ENCODE measurements around the gene GRAP.

The GRAP gene

DNA sequence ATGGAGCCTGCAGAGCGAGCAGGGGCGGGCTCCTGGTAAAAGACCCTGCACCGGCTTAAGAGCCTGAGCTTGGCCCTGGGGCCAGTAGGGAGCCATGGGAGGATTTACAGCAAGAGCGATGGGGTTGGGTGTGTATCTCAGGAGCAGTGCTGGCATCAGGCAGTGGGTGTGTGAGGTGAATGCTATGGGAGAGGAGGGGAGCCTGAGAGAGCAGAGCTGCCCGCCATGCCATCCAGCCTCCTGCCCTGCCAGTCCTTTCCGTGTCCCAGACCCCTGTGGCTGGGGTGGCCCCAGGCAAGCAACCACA, 65.5 kb downstream of the GRAP start:
- no peak for DNase-seq

DNA sequence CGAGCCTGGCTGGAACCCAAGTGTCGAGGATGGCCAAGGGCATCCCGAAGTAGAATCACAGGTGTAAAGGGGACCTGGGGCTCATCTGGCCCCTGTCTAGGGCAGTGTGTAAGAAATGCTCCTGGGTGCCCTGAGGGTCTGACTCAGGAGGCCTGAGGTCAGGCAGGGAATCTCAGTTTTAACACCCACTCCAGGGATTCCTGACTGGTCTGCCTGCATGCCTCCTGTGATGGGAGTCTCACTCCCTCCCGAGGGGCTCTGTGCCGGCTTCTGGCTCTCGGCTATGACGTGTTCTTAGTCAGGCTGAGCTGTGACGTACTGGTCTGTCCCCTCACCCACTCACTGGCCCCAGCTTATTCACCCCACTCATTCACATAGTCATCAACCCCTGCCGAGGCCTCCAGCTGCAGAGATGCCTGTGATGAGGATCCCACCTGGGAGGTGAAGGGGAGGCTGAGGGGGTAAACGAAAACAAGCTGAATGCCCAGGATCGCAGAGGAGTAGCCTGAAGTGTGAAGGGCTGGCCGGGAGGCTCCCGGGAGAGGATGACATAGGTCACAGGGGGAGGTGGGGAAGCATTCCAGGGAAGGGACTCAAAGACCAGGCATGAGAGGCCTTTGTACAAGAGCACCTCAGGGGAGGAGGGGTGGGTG, 65.9 kb downstream of the GRAP start:
- no peak for DNase-seq

- no peak for DNase-seq
Measured at GRCh38 chr17:18978655-18979054, 68.1 kb downstream of the GRAP start.

GRCh38 chr17:18978050-18978449, 68.7 kb downstream of the GRAP start:
- no peak for DNase-seq

DNA sequence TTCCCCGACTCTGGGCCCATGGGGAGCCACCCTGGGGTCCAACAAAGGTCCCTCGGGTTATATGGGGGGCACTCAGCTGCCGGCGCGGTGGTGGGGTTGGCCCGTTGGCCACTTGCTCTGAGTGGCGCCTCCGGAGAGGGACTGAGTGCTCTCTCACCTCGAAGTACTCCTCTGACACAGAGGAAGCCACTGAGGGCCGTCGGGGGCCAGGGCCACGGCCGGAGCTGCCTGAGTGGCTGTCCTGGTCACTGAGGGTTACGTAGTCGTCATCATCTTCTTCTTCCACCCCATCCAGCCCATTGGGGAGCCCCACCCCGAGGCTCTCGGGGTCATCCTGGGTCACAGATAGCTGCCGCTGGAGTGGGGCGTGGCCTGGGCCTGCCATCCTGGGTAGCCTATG, 69.1 kb downstream of the GRAP start:
- no peak for DNase-seq

GRCh38 chr17:18977021-18977420, 69.7 kb downstream of the GRAP start:
- DNase-seq = no peak

DNA sequence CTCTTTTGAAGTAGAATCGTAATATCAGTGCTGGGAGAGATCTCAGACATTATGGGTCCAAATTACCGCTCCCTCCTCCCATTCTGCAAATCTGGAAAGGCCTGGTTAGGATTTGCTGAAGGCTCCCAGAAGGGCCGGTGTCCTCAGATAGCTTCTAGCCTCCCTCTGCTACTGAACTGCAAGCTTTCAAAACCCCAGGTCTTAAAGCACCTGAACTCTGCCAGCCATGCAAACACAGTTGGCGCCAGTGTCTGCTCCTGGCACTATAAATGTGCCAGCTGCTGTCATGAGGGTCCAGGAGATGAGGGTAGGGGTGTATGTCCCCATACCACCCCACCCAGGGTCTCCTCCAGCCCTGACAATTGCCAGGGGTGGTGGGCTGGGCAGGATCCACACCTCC, 70.6 kb downstream of the GRAP start:
- DNase-seq = no peak

GRCh38 chr17:18975597-18975996, 71.2 kb downstream of the GRAP start:
- no peak for DNase-seq

DNA sequence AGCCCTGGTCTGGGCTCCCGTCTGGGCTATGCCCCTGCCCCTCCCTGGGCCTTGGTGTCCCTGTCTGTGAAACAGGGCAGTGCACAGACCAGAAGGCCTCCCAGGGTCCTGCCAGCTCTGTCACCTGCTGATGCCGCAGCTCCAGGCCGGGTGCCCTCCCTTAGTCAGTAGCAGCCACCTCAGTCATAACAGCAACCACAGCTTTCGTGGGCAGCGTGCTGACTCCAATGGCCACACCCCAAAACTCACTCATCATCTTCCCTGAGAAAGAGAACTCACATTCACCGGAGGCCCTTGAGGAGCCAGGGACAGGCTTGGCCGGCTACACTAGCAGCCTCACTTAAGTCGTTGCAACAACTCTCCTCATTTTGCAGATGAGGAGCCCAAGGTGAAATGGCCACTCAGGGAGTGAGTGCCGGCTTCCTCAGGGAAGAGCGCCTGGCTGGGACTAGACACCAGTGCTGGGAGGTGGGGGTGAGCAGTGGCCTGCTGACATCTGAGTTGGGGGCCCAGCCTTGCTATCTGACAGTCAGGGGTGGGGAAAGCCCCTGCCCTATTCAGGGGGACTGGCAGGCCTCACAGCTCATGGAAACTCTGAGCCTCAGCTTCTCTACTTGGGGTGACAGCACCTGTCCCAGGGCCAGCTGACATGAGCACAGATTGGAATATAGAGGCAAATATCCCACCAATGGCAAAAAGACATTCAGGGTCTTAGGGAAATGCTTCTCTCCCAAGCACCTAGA, 72.2 kb downstream of the GRAP start:
- no peak for DNase-seq

DNA sequence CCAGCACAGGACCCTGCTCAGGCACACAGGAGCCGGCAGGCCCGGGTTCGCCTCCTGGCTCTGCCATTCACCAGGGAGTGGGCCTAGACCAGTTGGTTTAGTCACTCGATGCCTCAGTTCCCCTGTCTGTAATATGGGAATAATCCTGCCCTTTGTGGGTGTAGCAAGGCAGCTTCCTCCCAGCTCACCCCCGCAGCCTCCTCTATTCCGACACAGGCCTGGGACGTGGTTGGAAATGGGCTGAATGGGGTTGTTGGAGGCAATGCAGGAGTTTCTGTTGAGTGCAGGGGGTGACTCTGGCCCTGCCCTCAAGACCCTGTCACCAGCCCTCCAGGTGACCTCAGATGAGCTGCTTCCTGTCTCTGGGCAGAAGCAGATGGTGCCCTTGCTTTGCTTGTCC, 75.0 kb downstream of the GRAP start:
- DNase-seq = no peak

All from DMS 273 treated with DMSO at 0.1 percent for 48 hours (cell line).